Measurements from ENCODE around the gene DIAPH1. TPM values are rescaled to one million over a fixed set of nuclear protein-coding genes. Genes with fewer than 3 reads are reported as not detected.

Gene DIAPH1
- total RNA-seq, 1 donor, result 22.1 TPM

- TF ChIP-seq CTCF (IDR thresholded peaks at IDR 0.05; ENCODE audit: insufficient read depth, low read length), result no peak
- no peak for DNase-seq (ENCODE audit: low read depth)
- H3K4me3 ChIP-seq (ENCODE audit: low read depth, low read length), result no peak overlapping the region
Observed at GRCh38 chr5:141573489-141574121, 45.2 kb downstream of the DIAPH1 start.

DNA sequence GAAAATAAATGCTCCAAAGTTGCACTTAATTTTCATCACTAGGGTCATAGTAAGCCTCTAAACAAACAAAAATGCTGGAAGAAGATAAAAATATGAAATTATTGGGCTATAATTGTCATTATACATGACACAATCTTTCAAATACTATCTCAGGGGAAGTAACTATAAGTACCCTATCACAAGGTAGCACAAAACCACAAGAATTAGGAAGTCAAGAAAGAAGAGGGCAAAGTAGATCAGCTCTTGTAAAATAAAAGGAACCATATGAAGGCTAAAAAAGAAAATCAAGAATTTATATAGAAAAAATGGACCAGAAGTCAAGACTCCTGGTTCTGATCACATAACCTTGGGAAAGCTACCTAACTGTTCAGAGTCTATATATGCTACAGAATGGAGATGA is 48.1 kb downstream of the DIAPH1 start:
- no peak for DNase-seq (ENCODE audit: low read depth)
- H3K4me3 ChIP-seq (ENCODE audit: low read depth, low read length), result no peak overlapping the region

DNA sequence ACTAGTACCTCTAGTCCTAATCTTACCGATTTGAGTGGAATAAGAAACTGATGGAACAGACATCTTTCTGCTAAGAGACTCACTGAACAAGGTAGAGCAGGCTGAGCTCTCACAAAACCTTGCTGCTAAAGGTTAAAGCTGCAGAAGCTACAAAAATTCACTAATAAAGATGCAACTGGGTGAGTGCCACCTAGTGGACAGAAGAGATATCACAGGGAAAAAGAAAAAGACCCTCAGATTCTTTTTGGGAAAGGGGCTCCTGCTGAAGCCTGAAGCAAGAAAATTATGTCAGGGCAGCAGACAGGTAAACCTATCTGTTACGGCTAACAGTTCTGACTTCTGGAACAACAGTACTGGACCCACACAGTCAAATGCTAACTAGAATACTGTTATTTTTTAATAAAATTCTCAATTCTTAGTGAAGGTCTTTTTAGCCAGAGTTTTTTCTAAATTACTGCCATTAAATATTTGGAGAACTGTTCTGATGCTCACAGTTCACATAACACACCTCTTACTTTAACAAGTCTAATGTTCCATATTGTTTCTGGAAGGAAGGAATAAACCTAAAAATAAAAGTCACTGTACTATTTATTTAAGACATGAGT is 51.2 kb downstream of the DIAPH1 start:
- peak; percentile 40 for DNase-seq (ENCODE audit: low read depth)
- peak; percentile 86 for TF ChIP-seq CTCF (IDR thresholded peaks at IDR 0.05; ENCODE audit: insufficient read depth, low read length)
- no peak overlapping the region for H3K4me3 ChIP-seq (ENCODE audit: low read depth, low read length)

More for the DNA sequence above, 48.1 kb downstream of the DIAPH1 start:
- no peak for TF ChIP-seq CTCF (IDR thresholded peaks at IDR 0.05; ENCODE audit: insufficient read depth, low read length)

DNA sequence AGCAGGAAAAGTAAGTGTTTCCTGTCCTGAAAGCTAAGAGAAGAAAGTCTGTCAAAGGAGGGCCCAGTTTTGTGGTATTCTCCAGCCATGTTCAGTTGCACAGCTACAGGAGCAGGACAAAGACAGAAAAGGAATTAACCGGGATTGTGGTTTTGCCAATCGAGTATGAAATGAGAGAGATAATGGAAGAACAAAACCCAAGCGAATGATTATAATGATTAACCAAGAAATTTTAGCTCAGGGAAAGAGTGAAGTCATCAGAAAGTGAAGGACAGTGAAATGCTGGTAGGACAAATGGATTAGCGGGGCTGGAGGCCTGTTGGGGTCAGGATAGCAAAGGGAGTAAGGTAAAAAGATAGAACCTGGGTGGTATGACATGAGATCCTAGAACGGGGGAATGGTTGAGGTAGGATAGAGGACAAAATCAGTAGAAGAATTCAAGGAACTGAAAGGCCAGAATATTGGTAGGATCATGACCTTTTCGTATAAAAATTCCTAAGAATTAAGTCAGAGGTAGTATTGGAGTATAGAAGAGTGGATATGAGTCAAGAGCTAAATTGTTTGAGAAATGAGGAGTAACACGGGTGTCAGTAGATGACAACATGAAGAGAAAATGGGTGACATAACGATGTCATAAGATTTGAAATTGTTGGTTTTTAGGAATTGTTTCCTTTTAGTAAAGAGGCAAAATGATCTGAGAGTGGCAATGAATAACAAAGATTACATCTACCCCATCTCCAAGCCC is 52.8 kb downstream of the DIAPH1 start:
- no peak overlapping the region for H3K4me3 ChIP-seq (ENCODE audit: low read depth, low read length)
- DNase-seq (ENCODE audit: low read depth), result no peak
- no peak for TF ChIP-seq CTCF (IDR thresholded peaks at IDR 0.05; ENCODE audit: insufficient read depth, low read length)

- DNase-seq (ENCODE audit: low read depth), result peak; percentile 98
- H3K4me3 ChIP-seq (ENCODE audit: low read depth, low read length), result no peak overlapping the region
- TF ChIP-seq CTCF (IDR thresholded peaks at IDR 0.05; ENCODE audit: insufficient read depth, low read length), result peak; percentile 74
Observed at GRCh38 chr5:141564216-141564692, 54.5 kb downstream of the DIAPH1 start.

DNA sequence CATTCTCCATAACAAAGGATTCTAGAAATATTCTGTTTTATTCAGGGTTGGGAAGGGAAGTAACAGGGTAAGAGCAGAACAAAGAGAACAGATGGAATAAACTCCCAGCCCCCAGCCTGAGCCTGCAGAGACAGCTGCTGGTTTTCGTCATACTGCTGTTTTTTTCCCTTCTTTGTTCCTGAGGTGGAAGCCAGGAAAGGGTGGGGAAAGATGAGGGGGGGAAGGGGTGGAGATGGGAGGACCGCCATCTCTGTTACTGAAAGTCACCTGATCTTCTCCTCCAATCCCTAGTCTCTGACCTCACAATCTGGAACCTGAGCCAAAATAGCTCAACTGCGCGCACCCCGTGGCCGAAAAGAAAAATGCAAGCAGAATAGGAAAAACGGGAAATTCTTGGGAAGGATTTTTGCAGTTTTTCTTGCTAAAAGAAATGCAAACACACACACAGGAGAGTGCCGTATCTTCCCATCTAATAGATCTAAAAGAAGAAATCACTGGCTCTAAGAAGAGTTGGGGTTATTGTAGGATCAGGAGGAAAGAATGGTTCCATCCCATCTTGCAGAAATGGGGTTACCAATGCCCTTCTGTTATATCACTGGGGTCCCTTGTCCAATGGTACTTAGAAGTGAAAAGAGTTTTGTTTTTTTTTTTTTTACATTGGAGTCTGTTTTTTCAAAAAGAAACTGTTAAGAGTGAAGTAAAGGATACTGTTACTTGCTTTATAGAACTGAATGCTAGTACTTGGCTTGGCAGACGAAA is 57.9 kb downstream of the DIAPH1 start:
- TF ChIP-seq CTCF (IDR thresholded peaks at IDR 0.05; ENCODE audit: insufficient read depth, low read length), result peak; percentile 88
- peak overlapping the region; percentile 25 for H3K4me3 ChIP-seq (ENCODE audit: low read depth, low read length)
- DNase-seq (ENCODE audit: low read depth), result peak; percentile 99
